ENCODE data around the gene BMI1. TPM values are rescaled to one million over a fixed set of nuclear protein-coding genes. Genes with fewer than 3 reads are reported as not detected.

Gene BMI1
- total RNA-seq, 1 experiment from 2014 or later, result 81.1 TPM

DNA sequence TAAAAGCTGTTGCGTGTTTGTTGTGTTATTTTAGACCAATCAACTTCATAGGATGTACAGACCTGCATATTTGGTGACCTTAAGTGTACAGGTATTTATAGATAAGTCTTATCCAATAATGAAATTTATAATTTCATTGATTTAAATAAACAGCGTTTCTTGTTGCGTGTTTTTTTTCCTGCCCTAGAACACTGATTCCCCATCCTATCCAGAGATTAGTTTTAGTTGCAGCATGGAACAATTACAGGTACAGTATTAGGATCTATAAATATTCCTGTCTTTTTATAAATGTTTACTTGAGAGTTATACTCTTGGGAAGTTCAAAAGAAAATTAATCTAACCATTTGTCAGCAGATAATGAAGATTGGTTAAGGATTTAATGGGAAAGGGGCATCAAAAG, 2.1 kb upstream of the BMI1 start:
- no peaks in the 10 kb centered on the region for H3K36me3 ChIP-seq (ENCODE audit: control insufficient read depth in 1 of 2, insufficient read depth in 2 of 2, low read length in 2 of 2)
- RAD21 ChIA-PET (ENCODE audit: low non-redundant PET in 1 of 2, low total read pairs in 2 of 2, uncharacterized antibody in 2 of 2, unreplicated experiment in 2 of 2), result no interaction called here
- intact Hi-C loops (cut with micrococcal nuclease), result loop anchor here (2.0 to 5.0 kb wide), 2 partner anchors 72 to 109 kb away; no protein-coding TSS in a partner anchor
- BruUV-seq (replicated peaks), result no TSS peak
- no peak overlapping the region for H3K9ac ChIP-seq (ENCODE audit: low read length)
- H3K27me3 ChIP-seq (ENCODE audit: insufficient read depth, low read length), result peaks cover 15% of the 10 kb centered on the region
- peaks cover 6 to 47% of the 10 kb centered on the region in 2 experiments; a peak in 3 of 4 replicates for H3K4me1 ChIP-seq (ENCODE audit: control insufficient read depth in 1 of 2, insufficient read depth in 2 of 2, low read length in 2 of 2)
- H4K20me1 ChIP-seq (ENCODE audit: insufficient read depth), result peaks cover 13% of the 10 kb centered on the region; the same call in 1 of the 2 replicates
- peaks cover 34% of the 10 kb centered on the region for H3K79me2 ChIP-seq (ENCODE audit: insufficient read depth, low read length)
- H3K4me3 ChIP-seq (replicated peaks in 1 of 2; ENCODE audit: low read depth in 1 of 2, low read length in 2 of 2), result no peak overlapping the region
- POLR2A ChIA-PET, result no interaction called here
- TF ChIP-seq TCF7L2 (IDR thresholded peaks at IDR 0.05; ENCODE audit: borderline replicate concordance, extremely low read depth, insufficient read depth, insufficient read length), result no peak
- no peak for TF ChIP-seq ZNF274 (IDR thresholded peaks at IDR 0.05; ENCODE audit: low read depth, low read length)
- no peak for TF ChIP-seq SP1 (IDR thresholded peaks at IDR 0.05; ENCODE audit: low read depth)
- TF ChIP-seq, protein P1, sequence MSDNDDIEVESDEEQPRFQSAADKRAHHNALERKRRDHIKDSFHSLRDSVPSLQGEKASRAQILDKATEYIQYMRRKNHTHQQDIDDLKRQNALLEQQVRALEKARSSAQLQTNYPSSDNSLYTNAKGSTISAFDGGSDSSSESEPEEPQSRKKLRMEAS (IDR thresholded peaks at IDR 0.05), result no peak
- no peak for TF ChIP-seq POLR2A (IDR thresholded peaks at IDR 0.05; ENCODE audit: borderline replicate concordance, extremely low read depth, insufficient read depth, insufficient read length)
- TF ChIP-seq, protein P2, sequence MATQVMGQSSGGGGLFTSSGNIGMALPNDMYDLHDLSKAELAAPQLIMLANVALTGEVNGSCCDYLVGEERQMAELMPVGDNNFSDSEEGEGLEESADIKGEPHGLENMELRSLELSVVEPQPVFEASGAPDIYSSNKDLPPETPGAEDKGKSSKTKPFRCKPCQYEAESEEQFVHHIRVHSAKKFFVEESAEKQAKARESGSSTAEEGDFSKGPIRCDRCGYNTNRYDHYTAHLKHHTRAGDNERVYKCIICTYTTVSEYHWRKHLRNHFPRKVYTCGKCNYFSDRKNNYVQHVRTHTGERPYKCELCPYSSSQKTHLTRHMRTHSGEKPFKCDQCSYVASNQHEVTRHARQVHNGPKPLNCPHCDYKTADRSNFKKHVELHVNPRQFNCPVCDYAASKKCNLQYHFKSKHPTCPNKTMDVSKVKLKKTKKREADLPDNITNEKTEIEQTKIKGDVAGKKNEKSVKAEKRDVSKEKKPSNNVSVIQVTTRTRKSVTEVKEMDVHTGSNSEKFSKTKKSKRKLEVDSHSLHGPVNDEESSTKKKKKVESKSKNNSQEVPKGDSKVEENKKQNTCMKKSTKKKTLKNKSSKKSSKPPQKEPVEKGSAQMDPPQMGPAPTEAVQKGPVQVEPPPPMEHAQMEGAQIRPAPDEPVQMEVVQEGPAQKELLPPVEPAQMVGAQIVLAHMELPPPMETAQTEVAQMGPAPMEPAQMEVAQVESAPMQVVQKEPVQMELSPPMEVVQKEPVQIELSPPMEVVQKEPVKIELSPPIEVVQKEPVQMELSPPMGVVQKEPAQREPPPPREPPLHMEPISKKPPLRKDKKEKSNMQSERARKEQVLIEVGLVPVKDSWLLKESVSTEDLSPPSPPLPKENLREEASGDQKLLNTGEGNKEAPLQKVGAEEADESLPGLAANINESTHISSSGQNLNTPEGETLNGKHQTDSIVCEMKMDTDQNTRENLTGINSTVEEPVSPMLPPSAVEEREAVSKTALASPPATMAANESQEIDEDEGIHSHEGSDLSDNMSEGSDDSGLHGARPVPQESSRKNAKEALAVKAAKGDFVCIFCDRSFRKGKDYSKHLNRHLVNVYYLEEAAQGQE (IDR thresholded peaks at IDR 0.05; ENCODE audit: low read depth), result no peak
- TF ChIP-seq, protein P3, sequence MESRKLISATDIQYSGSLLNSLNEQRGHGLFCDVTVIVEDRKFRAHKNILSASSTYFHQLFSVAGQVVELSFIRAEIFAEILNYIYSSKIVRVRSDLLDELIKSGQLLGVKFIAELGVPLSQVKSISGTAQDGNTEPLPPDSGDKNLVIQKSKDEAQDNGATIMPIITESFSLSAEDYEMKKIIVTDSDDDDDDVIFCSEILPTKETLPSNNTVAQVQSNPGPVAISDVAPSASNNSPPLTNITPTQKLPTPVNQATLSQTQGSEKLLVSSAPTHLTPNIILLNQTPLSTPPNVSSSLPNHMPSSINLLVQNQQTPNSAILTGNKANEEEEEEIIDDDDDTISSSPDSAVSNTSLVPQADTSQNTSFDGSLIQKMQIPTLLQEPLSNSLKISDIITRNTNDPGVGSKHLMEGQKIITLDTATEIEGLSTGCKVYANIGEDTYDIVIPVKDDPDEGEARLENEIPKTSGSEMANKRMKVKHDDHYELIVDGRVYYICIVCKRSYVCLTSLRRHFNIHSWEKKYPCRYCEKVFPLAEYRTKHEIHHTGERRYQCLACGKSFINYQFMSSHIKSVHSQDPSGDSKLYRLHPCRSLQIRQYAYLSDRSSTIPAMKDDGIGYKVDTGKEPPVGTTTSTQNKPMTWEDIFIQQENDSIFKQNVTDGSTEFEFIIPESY (IDR thresholded peaks at IDR 0.05; ENCODE audit: extremely low read depth, insufficient replicate concordance, low read length), result no peak
- TF ChIP-seq JUND (IDR thresholded peaks at IDR 0.05), result no peak
- DNase-seq (ENCODE audit: low read depth, low spot score), result no peak
- H2AFZ ChIP-seq (ENCODE audit: low read depth, low read length, poor library complexity, severe bottlenecking), result no peak overlapping the region
- no peak overlapping the region for H3K27ac ChIP-seq (ENCODE audit: low read depth, low read length)
- H3K9me3 ChIP-seq (ENCODE audit: control insufficient read depth in 1 of 2, insufficient read depth in 1 of 2, low read depth in 1 of 2, low read length in 2 of 2), result no peaks in the 10 kb centered on the region
- no peaks in the 10 kb centered on the region for H3K9me2 ChIP-seq (ENCODE audit: insufficient read depth)
- CTCF ChIA-PET, result no interaction called here
- no peak for ATAC-seq
- H3K4me2 ChIP-seq (ENCODE audit: low read length), result no peak overlapping the region
